GM21529 (cell line): ENCODE measurements around the gene B4GAT1.
"Not testable (repeated sequence)": the region's sequence is repeated elsewhere in the genome, so short reads cannot be mapped to it uniquely, and the experiment has no call there.

ENCODE experiments used
- ATAC-seq: cut with Tn5 transposase; IDR thresholded peaks from one replicate; pipeline ENCODE4 v1.9.1; 2021; ENCODE audit not compliant: unreplicated experiment

Gene B4GAT1

DNA sequence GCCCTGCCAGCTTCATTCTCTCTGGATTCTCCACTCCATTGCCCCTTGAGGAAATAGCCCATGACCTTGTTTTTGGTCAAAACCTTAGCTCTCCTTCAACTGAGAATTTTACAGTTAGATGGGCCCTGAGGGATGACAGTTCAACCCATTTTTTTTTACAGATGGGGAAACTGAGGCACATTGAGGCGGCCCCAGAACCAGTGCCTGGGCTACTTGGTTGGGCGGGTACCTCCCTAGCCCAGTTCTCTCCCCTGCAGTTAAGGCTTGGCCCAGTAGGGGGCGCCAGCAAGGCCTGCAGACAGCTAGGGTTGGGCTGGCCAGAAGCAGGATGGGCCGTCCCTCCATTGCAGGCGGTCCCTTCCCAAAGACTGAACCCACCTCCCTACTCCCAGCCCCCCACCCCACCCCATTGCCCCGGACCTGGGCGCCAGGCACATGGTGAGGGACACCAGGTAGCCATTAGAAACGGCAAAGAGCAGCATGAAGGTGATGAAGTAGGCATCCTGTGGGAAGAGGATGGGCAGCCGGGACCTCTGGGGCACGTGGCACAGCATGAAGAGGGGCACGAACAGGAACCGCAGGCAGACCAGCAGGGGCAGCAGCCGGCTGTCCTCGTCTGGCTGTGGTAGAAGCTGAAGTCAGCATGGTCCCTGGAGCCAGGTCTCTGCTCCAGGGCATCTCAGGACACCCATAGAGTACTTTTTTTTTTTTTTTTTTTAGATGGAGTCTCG lies 16.5 kb upstream of the B4GAT1 start:
- ATAC-seq: no peak

DNA sequence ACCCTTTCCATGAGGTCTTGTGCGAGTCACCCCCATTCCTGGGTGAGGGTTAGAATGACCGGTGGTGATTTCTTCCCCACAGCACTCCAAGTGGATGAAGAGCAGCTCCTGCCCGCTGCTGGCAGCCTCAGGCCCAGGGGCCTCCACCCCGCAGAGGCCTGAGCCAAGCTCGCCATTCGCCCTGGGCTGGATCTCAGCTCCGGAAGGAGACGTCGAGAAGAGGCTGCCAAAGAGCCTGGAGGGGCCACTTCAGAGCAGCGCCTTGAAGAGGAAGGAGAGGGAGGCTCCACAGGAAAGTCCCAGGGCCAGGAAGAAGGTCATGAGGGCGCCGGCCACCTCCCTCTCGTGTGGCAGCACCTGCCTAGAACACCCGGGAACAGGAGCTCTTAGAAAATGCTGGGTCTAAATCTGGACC lies 15.8 kb upstream of the B4GAT1 start:
- no peak for ATAC-seq

DNA sequence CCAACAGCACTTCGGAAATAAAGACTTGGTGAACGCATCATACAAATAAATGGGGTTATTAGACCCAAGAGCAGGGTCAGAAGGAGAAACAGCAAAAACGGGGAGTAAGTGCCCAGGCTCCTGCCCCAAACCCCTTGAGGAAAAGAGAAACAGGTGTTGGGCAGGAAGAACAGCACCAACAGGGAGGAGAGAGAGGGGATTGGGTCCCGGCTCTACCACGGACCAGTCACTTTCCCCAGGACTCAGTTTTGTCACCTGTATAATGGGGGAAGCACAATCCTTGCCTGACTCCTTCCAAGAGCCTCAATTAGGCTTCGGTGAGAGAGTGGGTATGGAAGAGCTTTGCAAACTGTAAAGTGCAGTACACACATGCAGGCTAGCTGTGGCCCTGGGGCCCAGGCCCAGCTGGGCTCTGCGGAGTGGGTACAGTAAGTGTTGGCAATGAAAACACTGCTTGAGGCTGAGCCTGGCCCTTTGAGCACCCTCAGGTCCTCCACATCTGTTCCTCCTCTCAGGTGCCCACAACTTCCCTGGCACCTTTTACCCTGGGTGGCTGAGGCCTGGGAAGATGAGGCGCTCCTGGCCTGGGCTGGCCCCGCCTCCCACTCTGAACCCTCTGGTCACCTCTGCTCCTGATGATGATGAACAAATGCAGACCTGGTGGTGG lies 15.2 kb upstream of the B4GAT1 start:
- ATAC-seq: no peak

DNA sequence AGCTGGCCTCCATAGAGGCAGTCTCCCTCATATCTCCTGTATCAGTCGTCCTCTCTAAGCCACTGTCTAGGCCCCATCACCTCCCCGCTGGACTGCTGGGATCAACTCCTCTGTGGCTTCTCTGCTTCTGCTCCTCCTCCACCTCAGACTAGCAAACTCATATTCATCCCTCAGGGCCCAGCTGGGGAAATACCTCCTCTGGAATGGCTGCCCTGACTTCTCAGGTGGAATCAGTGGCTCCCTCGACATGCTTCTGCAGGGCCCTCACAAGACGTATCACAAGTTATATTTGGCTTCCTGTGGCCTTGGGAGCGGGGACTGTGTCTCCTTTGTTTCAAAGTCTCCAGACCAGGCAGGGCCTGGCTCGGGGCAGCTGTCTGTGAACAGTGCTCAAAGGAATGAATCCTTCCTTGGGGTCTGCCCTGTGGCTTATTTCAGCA lies 14.1 kb upstream of the B4GAT1 start:
- ATAC-seq: no peak

DNA sequence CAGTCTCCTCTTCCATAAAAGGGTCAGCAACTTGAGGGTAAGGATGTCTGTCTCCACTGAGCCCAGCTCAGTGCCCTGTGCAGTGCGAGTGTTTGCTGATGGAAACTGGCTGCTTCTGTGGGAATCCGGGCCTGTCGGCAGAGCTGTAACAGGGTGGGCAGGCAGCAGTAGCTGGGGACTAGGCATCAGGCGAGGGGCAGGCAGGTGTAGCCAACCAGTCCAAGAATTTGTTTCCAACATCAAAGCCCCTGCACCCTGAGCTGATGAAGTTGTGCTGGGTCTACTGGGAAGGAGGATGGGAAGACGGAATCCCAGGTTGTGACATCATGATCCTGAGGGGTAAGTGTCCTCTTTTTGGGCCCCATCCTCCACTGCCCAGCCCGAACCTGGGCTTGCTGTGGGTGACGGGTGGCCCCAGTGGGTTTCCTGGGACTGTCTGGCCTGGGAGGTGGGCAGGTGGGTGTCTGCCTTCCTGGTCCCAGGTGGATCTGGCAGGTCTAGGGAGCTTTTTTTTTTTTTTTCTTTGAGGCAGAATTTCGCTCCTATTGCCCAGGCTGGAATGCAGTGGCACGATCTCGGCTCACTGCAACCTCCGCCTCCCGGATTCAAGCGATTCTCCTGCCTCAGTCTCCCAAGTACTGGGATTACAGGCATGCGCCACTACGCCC lies 13.1 kb upstream of the B4GAT1 start:
- ATAC-seq: no peak

DNA sequence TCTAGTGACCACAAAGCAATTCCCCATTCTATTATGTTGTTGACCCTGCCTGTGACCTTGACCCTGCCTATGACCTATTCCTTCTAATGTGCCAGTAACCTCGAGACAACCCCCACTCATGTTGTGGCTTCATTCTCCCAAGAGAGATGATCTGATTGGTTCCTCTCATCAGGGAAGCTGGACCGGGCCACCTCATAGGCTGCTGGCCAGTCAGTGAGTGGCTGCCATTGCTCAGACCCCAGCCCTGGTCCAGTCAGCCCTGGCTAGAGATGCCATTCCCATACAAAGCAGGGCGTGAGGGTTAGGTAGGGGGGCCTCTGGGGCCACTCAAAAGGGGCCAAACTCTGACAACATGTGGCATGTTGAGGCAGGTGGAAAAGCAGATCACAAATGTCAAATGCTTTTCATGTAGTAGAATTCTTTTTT lies 12.2 kb upstream of the B4GAT1 start:
- no peak for ATAC-seq

DNA sequence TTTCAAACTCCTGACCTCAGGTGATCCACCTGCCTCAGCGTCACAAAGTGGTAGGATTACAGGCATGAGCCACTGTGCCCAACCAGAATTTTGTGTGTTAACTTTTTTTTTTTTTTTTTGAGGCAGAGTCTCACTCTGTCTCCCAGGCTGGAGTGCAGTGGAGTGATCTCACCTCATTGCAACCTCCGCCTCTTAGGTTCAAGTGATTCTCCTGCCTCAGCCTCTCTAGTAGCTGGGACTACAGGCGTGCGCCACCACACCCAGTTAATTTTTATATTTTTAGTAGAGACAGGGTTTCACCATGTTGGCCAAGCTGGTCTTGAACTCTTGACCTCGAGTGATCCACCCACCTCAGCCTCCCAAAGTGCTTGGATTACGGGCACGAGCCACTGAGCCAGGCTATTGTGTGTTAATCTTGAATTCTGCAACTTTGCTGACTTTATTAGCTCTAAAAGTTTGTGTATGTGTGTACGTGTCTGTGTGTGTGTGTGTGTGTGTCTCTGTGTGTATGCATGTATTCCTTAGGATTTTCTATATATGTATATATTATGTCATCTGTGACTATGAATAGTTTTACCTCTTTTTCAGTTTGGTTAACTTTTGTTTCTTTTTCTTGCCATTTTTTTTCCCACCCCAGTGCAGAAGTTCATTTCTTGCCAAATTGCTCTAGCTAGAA lies 3.3 kb upstream of the B4GAT1 start:
- ATAC-seq: not testable (repeated sequence)

DNA sequence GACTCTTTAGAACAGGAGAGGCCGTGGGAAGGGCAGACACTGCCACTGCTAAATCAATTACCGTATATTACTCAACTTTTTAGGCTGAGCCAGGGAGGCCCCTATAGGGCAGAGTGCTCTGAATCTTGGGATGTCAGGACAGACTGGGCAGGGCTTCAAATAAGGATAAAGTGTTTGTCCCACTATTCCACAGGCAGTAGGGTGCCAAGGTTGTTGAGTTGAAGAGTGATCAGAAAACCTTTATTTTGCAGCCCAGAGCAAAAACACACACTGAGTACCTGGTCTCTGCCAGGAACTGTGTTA lies 1.6 kb upstream of the B4GAT1 start:
- ATAC-seq: no peak

DNA sequence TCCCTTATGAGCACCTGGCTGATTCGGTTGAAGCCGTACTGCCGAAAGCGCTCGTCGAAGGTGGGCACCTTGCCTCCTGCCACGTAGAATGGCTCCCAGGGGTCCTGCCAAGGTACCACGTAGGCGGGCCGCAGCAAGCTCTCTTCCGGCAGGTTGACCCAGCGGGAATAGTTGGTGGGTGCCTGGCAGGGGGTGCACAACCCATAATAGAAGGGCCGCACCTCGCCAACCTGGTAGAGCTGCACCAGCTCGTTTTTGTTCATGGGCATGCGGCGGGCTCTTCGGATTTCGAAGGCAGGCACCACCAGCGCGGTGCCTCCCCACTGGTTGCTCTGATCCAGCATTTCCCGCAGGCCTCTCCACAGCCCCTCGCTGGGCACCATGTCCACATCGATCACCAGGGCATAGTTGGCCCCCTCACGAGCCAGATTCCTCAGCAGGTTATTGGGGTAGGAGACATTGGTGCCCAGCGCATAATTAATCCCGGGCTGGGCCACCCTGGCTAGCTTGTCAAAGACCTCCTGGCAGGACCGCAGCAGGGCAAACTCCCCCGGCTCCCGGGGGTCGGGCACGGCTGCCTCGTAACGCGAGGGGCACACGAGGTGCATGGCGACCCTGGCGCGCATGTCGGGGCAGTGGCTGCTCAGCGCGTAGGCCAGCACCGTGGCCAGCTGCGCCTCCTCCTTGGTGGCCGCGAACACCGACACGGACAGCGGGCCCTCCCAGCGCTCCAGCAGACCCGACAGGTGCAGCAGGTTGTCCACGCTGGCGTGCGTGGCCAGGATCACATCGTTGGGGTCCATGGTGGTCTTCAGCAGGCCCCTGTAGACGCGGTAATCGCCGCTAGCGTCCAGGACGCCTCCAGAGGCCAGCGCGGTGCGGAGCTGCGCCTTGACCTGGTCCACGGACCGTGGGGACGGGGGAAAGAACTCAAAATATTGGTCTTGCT lies 679 bp downstream of the B4GAT1 start:
- no peak for ATAC-seq

DNA sequence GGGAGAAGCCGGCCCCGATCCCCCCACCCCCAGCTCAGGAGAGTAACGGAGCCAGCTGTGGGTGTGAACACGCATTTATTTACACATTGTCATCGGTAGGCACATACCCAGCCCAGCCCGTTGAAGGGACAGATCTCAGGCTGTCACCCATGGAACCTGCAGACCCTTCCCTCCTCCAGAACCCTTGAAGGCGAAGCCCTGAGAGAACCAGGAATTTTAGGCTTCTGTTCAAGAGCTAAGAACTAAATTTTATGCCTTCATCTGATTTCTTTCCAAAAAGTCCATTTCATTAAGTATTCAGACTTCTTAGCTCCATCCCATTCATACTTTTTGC lies 2.1 kb downstream of the B4GAT1 start:
- ATAC-seq: no peak

DNA sequence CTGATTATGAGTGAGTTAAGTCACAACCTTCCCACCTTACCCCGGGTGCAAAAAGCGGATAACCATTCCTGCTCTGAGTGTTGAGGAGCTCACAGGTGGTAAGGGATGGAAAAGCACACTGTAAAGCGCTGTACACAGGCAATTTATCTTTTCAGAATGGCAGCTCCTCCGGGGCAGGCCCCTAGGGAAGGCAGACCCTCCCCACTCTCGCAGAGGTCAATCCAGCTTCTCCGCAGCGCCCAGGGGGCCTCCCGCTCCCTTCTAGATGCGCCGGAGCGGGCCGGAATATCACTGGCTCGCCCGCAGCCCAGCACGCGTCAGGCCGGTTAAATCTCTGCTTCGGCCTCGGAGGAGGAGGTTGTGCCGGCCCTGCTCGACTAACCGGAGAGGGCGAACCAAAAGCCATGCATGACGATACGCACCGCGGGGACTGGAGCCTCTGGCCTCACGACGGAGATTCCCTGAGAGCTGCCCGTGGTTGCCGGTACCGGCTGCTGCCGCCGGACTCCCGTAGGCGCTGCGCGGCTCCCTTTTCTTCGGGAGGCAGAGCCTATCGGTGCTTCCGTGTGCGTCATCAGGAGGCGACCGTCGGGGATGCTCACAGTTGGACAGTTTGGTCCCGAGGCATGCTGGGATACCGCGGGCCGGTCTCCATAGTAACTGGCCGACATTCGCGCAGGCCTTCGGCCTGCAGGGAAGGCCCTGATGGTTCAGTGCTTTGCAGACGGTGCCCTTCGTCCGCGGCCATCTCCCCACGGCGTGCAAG lies 2.7 kb downstream of the B4GAT1 start, which contains the start of gene BRMS1:
TSS of gene BRMS1 (minus strand) at position 555 of the 766 bp plus-strand sequence. CDS start 2,870 bp downstream, outside the sequence.
- ATAC-seq: peak; percentile 59

DNA sequence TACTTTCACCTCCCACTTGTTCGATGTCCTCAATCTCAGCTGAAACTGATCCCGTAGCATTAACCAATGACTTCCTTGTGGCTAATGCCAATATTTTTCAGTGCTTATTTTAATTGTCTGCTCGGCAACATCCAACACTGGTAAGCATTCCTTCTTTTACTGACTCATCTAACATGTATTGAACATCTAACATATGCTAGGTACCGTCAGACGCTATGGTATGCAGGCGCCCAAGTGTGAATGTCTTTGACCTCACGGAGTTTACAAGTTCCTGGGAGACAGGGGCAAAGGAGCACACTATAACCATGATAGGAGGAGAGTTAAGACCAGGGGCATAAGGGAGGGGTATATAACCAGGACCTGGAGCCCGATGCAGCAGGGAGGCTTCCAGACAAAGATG lies 4.3 kb downstream of the B4GAT1 start:
- no peak for ATAC-seq

DNA sequence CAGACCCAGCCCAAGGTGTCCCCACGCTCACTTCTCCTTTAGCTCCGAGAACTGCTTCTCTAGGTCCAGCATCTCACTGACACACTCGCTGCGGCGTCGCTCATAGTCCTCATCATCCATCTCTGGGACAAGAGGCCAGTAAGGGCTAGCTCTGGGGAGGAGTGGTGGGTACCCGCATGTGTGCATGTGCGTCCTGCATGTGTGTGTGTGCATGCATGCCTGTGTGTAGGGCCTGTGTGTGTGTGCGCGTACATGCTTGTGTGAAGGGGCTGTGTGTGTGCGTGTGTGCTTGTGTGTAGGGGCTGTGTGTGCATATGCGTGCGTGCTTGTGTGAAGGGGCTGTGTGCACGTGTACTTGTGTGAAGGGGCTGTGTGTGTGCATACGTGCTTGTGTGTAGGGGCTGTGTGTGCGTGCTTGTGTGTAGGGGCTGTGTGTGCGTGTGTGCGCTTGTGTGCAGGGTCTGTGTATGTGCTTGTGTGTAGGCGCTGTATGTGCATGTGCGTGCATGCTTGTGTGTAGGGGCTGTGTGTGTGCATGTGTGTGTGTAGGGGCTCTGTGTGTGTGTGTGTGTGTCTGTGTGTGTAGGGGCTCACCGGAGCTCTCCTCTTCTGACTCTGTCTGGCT lies 5.8 kb downstream of the B4GAT1 start:
- ATAC-seq: no peak

DNA sequence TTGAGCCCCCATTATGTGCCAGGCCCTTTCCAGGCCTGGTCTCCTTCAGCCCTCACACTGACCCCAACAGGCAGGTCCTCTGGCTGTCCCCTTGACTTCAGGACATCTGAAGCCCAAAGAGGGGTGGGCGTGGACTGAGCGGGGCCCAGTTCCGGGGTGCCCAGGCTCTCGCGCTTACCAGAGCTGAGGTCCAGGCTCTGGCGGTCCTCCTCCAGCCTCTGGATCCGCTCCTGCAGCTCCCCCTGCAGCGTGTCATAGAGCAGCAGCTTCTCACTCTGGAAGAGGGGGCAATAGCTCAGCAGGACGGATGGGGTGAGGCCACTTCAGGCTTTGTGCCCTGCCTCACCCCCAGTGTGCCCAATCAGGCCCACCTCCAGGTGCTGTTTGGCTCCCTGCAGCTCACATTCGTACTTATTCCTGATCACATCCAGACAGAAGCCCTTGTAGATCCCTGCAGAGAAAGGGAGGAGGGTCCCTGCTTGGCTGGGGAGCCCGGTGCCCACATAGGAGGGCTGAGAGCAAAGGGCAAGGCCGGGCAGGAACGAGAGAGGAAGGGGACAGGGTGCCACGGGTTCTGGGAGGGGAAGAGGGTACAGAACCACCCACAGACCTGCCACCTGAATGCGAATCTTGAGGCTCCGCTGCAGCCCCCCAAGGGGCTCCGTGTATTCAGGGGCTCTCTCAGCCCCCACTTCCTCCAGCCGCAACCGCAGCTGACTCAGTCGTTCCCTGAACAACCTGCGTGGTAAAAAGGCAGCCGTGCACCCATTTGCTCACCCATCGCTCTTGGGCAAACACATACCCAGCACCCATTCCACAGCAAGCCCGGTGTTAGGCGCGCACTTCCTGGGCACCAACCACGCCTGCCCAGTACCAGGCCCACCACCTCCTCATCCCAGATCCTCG lies 6.6 kb downstream of the B4GAT1 start:
- no peak for ATAC-seq

DNA sequence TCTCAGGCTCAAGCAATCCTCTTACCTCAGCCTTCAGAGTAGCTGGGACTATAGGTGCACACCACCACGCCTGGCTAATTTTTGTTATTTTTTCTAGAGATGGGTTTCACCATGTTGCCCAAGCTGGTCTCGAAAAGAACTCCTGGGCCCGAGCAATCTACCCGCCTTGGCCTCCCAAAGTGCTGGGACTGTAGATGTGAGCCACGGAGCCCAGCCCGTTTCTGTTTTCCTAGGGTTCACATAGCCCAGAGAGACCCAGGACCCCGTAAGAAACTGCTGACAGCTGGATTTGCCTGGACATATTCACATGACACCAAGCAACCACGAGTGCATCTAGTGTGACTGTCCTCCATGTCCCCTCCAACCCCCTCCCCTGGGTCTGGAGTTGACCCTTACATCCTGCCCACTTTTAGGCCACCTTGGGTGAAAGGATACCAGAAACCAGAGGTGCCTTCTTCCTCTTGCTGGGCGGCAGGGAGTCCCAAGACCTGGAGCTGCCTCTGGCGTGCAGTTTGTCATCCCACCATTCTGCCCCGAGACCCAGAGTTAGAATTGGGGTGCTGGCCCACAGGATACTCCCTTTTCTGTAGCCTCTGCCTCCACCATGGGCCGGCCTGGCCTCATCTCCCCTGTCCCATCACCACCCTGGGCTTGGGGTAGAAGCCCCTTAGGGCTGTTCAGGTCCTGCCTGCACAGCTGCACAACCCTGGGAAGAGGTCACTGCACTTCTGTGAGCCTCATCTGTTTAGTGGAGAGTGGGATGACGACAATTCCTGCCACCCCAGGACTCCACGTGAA lies 7.5 kb downstream of the B4GAT1 start:
- ATAC-seq: no peak

DNA sequence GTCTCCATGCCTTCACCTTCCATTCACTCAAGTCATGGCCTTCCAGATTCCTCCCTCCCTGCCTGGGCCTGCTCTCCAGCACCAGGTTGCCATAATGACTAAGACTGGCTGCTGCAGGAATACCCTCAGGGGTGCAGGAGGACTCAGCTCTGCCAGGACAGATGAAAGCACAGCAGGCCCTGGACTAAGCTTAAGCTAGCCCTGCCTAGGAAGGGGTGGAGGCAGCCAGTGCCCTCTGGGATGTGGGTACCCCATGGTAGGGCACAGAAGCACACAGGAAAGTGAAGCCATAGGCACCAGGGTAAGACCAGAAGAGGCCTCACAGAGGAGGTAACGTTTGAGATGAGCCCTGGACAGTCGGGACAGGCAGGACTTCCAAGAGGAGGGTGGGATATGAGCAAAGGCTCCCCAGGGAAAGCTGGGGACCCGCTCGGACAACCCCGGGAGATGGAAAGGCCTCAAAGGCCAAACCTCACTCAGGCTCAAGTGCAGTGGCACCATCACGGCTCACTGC lies 8.2 kb downstream of the B4GAT1 start:
- no peak for ATAC-seq
